GM13976 (cell line): ENCODE measurements around the gene HLA-G.

ENCODE experiments used
- DNase-seq: peaks from one replicate; pipeline ENCODE4 v3.0.0; 2012; ENCODE audit warnings: low spot score
- CTCF ChIP-seq: IDR thresholded peaks from 2 replicates; pipeline ENCODE4 v1.5.1; 2012; ENCODE audit warnings: borderline replicate concordance, mild to moderate bottlenecking; ENCODE audit not compliant: insufficient read depth; ENCODE audit errors: extremely low read depth, missing control alignments, control extremely low read depth
- in situ Hi-C: fragments of 300-500 bp; cut with MboI; formaldehyde crosslinking; loops from one replicate; pipeline ENCODE4 v1.12.0; 2022; ENCODE audit warnings: low sequenced_read_pairs, mixed read lengths, inconsistent platforms; ENCODE audit not compliant: unreplicated experiment

The HLA-G gene

GRCh38 chr6:29800254-29800653, 27.4 kb upstream of the HLA-G start:
- no peak for DNase-seq
- in situ Hi-C loops: no loop called here

GRCh38 chr6:29806387-29806786, 21.2 kb upstream of the HLA-G start:
- no peak for TF ChIP-seq CTCF
- in situ Hi-C loops: no loop called here
- DNase-seq: no peak

More at GRCh38 chr6:29800254-29800653, 27.4 kb upstream of the HLA-G start:
- TF ChIP-seq CTCF: no peak

- in situ Hi-C loops: no loop called here
- TF ChIP-seq CTCF: no peak
- no peak for DNase-seq
These were observed 18.4 kb upstream of the HLA-G start for GRCh38 chr6:29809249-29809648.

- in situ Hi-C loops: no loop called here
- TF ChIP-seq CTCF: no peak
- no peak for DNase-seq
These were observed 17.3 kb upstream of the HLA-G start for GRCh38 chr6:29810371-29810770.

- no peak for DNase-seq
- in situ Hi-C loops: no loop called here
- TF ChIP-seq CTCF: no peak
These were observed 16.2 kb upstream of the HLA-G start for GRCh38 chr6:29811377-29811776.

- in situ Hi-C loops: no loop called here
- no peak for TF ChIP-seq CTCF
- no peak for DNase-seq
These were observed 14.6 kb upstream of the HLA-G start for GRCh38 chr6:29813066-29813465.

GRCh38 chr6:29813809-29814208, 13.8 kb upstream of the HLA-G start:
- DNase-seq: no peak
- TF ChIP-seq CTCF: no peak
- in situ Hi-C loops: no loop called here
